ENCODE data around the gene NBEAL2. TPM values are rescaled to one million over a fixed set of nuclear protein-coding genes. Genes with fewer than 3 reads are reported as not detected.

NBEAL2 gene
- polyA plus RNA-seq, 3 donors = 10.4 to 622 (median 17.3) TPM

- no peak overlapping the region for H3K4me3 Mint-ChIP-seq
- Histone ChIP-seq H3K9ac (ENCODE audit: insufficient read depth, low read length, poor library complexity, severe bottlenecking) (no peak overlapping the region), H3K4me3 (replicated peaks in 1 of 3; ENCODE audit: low read depth in 2 of 3, low read length in 3 of 3) (no peak overlapping the region), H3K27ac (ENCODE audit: low read depth in 1 of 2, low read length in 2 of 2) (no peak overlapping the region), H4K20me1 (ENCODE audit: insufficient read depth, low read length) (peaks cover 42% of the 10 kb centered on the region), H2AFZ (ENCODE audit: insufficient read depth, low read depth, low read length, poor library complexity, severe bottlenecking) (no peak overlapping the region), H3K4me1 (ENCODE audit: control insufficient read depth in 1 of 2, insufficient read depth in 2 of 2, low read length in 2 of 2) (peaks cover 5 to 10% of the 10 kb centered on the region in 2 donors), H3K27me3 (ENCODE audit: control insufficient read depth in 2 of 2, insufficient read depth in 2 of 2, low read length in 2 of 2) (no peaks in the 10 kb centered on the region), H3K79me2 (ENCODE audit: insufficient read depth, low read length) (peaks cover 14% of the 10 kb centered on the region), H3K4me2 (replicated peaks; ENCODE audit: extremely low read depth, low read length, poor library complexity, severe bottlenecking) (no peak overlapping the region), H3K36me3 (replicated peaks in 1 of 2; ENCODE audit: control insufficient read depth in 1 of 2, insufficient read depth in 2 of 2, low read length in 2 of 2) (peaks cover 31 to 46% of the 10 kb centered on the region in 2 donors), H3K9me3 (replicated peaks in 1 of 2; ENCODE audit: control insufficient read depth in 1 of 2, insufficient read depth in 1 of 2, low read length in 2 of 2) (no peaks in the 10 kb centered on the region)
- no peaks in the 10 kb centered on the region for H3K27me3 Mint-ChIP-seq (ENCODE audit: low read depth in 3 of 3)
- H3K4me1 Mint-ChIP-seq = peaks cover 7% of the 10 kb centered on the region
- H3K9me3 Mint-ChIP-seq = no peaks in the 10 kb centered on the region
- intact Hi-C loops (cut with micrococcal nuclease) = no loop called here
- peak overlapping the region in 1 of 7 donors; percentile 43 for H3K27ac Mint-ChIP-seq
- peaks cover 18 to 42% of the 10 kb centered on the region in 2 donors for H3K36me3 Mint-ChIP-seq
- DNase-seq = no peak
- no peak for TF ChIP-seq CTCF (IDR thresholded peaks at IDR 0.05)
These were observed 67.6 kb downstream of the NBEAL2 start for GRCh38 chr3:47047069-47047468.

- TF ChIP-seq CTCF (IDR thresholded peaks at IDR 0.05) = no peak
- Mint-ChIP-seq H3K27me3 (ENCODE audit: low read depth in 3 of 3) (no peaks in the 10 kb centered on the region), H3K36me3 (peaks cover 12 to 42% of the 10 kb centered on the region in 2 donors), H3K9me3 (no peaks in the 10 kb centered on the region), H3K27ac (peak overlapping the region in 1 of 7 donors; percentile 43), H3K4me3 (no peak overlapping the region), H3K4me1 (peaks cover 7% of the 10 kb centered on the region)
- Histone ChIP-seq H3K4me3 (replicated peaks in 1 of 3; ENCODE audit: low read depth in 2 of 3, low read length in 3 of 3) (no peak overlapping the region), H3K9ac (ENCODE audit: insufficient read depth, low read length, poor library complexity, severe bottlenecking) (no peak overlapping the region), H3K9me3 (replicated peaks in 1 of 2; ENCODE audit: control insufficient read depth in 1 of 2, insufficient read depth in 1 of 2, low read length in 2 of 2) (no peaks in the 10 kb centered on the region), H3K27me3 (ENCODE audit: control insufficient read depth in 2 of 2, insufficient read depth in 2 of 2, low read length in 2 of 2) (no peaks in the 10 kb centered on the region), H3K4me1 (ENCODE audit: control insufficient read depth in 1 of 2, insufficient read depth in 2 of 2, low read length in 2 of 2) (peaks cover 5 to 10% of the 10 kb centered on the region in 2 donors), H4K20me1 (ENCODE audit: insufficient read depth, low read length) (peaks cover 42% of the 10 kb centered on the region), H3K79me2 (ENCODE audit: insufficient read depth, low read length) (peaks cover 15% of the 10 kb centered on the region), H3K36me3 (replicated peaks in 1 of 2; ENCODE audit: control insufficient read depth in 1 of 2, insufficient read depth in 2 of 2, low read length in 2 of 2) (peaks cover 26 to 46% of the 10 kb centered on the region in 2 donors), H2AFZ (ENCODE audit: insufficient read depth, low read depth, low read length, poor library complexity, severe bottlenecking) (no peak overlapping the region), H3K27ac (ENCODE audit: low read depth in 1 of 2, low read length in 2 of 2) (peak overlapping the region in 1 of 2 donors; percentile 36), H3K4me2 (replicated peaks; ENCODE audit: extremely low read depth, low read length, poor library complexity, severe bottlenecking) (no peak overlapping the region)
- DNase-seq = no peak
- intact Hi-C loops (cut with micrococcal nuclease) = no loop called here
These were observed 68.2 kb downstream of the NBEAL2 start for GRCh38 chr3:47047673-47048072.

All from CD14-positive monocyte (primary cell).